GM19035 (cell line): ENCODE data around the gene MYH14.

ENCODE experiments used
- ATAC-seq: cut with Tn5 transposase; IDR thresholded peaks from one replicate; pipeline ENCODE4 v1.9.1; 2021; ENCODE audit not compliant: unreplicated experiment

The MYH14 gene

GRCh38 chr19:50287331-50287730 is 83.9 kb downstream of the MYH14 start:
- ATAC-seq = no peak

- no peak for ATAC-seq
Observed at GRCh38 chr19:50288954-50289353, 85.5 kb downstream of the MYH14 start.

- no peak for ATAC-seq
Observed at GRCh38 chr19:50290011-50290410, 86.6 kb downstream of the MYH14 start.

DNA sequence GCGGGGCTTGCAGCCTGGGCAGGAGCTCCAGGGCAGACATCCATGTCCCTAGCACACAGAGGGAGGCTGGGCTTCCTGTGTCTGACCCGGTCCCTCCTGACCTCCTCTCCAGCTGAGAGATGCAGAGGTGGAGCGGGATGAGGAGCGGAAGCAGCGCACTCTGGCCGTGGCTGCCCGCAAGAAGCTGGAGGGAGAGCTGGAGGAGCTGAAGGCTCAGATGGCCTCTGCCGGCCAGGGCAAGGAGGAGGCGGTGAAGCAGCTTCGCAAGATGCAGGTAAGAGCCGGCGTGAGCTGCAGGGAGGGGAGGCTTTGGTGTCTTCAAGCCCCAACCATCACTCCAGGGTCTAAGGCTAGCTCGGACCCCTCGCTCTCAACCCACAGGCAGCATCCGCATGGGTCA is 87.4 kb downstream of the MYH14 start:
- no peak for ATAC-seq

DNA sequence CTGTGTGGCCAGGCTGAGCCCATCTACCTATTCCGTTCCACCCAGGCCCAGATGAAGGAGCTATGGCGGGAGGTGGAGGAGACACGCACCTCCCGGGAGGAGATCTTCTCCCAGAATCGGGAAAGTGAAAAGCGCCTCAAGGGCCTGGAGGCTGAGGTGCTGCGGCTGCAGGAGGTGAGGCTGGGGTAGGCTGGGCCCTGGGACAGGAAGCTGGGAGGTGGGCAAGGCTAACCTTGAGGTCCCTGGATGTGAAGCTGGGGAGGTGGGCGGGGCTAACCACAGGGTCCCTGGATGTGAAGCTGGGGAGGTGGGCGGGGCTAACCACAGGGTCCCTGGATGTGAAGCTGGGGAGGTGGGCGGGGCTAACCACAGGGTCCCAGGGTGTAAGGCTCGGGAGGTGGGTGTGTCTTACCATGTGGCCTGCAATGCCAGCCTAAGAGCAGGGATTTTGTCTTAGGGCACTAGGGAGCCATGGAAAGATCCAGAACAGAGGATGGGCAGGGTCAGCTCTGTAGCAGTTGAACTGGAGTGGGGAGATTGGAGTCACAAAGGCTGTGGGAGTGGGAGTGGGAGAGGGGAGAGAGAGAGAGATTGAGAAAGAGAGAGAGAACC is 88.9 kb downstream of the MYH14 start:
- ATAC-seq = no peak

DNA sequence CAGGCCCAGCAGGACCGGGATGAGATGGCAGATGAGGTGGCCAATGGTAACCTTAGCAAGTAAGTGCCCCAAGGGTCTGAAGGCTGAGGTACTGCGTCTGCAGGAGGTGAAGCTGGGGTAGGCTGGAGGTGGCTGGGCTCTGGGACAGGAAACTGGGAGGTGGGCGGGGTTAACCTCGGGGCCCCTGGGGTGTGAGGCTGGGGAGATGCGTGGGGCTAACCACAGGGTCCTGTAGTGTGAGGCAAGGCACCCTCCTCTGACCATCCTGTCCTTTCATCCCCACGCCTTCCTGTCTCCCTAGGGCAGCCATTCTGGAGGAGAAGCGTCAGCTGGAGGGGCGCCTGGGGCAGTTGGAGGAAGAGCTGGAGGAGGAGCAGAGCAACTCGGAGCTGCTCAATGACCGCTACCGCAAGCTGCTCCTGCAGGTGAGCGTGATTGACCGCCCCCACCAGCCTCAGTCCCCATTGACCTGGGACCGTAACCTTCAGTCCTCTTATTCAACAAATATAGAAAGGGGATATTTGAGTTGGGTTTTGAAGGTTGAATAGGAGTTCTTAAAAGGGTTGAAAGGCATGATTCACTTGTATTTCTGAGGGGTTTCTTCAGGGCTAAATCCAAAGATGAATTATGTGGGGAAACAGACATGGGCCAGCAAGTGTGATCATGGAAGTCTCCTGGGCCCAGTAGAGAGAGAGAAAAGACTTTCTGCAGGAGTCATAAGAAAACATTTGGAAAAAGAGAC is 90.0 kb downstream of the MYH14 start:
- ATAC-seq = no peak

- no peak for ATAC-seq
Observed at GRCh38 chr19:50300051-50300450, 96.6 kb downstream of the MYH14 start.

- ATAC-seq = no peak
Observed at GRCh38 chr19:50300814-50301606, 97.6 kb downstream of the MYH14 start.

GRCh38 chr19:50301607-50301971 is 98.2 kb downstream of the MYH14 start:
- no peak for ATAC-seq

DNA sequence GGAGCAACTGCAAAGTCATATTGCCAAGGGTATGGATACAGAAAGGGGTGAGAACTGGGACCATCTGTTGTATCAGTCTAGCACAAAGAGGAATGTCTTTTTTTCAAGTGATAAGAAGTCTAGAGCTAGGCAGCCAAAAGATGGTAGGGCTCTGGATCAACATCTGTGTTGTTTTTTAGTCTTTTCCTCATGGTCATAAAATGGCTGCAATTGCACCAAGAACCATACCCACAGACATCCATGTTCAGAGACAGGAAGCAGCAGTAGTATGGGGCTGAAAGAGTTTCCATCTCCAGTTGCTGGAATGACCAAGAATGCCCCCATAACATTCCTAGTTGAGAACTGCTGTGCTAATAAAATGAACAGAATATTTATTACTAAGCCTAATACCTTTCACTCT is 100.1 kb downstream of the MYH14 start:
- ATAC-seq = no peak

DNA sequence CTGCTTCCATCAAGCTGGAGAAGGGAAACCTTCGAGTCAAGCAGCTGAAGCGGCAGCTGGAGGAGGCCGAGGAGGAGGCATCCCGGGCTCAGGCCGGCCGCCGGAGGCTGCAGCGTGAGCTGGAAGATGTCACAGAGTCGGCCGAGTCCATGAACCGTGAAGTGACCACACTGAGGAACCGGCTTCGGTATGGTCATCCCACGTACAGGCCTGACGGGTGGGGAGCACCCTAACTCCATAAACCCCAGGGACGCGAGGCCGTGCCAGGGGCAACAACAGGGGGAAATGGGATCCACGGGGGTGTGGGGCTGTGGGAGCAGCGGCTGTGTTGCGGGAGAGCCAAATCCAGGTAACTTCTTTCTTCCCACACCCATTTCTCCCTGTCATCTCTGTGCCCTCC is 105.6 kb downstream of the MYH14 start:
- ATAC-seq = no peak

DNA sequence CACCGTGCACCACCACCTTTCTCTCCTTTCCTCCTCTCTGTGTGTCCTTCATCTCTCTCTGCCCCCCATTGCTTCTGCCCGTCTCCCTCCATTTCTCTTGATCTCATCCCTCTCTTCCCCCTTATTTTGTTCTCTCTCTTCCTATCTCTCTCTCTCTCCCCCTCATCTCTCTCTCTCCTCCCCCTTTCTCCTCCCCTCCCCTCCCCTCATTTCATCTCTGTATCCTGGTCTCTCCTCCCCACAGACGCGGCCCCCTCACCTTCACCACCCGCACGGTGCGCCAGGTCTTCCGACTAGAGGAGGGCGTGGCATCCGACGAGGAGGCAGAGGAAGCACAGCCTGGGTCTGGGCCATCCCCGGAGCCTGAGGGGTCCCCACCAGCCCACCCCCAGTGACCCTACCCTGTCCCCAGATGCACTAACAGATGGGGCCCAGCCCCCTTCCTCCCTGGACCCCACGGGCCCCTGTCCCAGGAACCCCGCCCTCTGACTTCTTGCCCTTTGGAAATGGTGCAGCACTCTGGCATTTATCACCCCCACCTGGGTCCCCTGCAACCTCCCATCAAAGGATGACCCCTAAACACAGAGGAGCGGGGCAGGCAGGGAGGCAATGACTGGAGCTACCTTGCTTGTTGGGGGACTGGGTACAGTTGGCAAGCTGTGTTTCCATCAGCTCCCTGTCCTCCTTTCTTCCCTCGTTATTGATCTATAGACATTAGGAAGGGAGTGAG is 106.1 kb downstream of the MYH14 start:
- ATAC-seq = no peak

- no peak for ATAC-seq
Observed at GRCh38 chr19:50310759-50311465, 107.5 kb downstream of the MYH14 start.

- no peak for ATAC-seq
Observed at GRCh38 chr19:50311723-50312635, 108.6 kb downstream of the MYH14 start.

DNA sequence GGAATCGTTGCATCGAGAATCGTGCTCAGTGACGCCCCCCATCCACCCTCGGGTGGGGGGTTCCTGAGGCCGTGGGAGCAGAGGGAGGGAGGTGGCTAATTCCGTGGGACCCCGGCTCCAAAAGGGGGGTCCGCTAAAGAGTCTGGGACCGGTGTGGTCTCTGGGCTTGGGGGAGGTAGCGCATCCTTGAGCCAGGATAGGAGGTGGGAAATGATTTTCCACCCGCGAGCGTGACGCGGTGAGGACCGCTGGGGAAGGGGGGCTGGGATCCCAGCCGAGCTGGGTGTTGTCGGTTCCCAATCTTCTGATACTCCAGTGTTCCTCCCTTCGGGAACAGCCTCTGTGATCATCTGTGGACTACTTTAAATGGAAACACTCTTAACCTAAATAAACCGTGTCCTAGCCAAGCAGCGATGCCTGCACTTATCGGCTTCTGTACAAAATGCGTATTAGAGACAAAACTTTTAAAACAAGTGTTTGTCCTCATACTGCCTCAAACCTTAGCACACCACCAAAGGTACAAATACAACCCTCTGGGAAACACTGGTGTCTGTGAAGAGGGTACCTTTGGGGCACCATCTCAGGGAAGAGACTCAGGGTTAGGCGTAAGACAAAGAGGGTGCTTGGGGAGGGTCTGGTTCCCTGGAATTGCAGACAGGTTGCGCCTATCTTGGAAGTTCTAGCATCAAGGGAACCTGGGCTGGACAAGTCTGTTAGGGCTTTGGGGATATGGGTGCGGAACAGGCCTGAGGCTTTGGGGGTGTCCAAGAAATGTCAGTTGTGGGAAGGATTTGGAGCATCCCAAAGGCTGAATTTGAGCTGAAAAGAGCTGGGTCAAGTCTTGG is 109.8 kb downstream of the MYH14 start:
- no peak for ATAC-seq

- ATAC-seq = no peak
Observed at GRCh38 chr19:50313812-50314536, 110.6 kb downstream of the MYH14 start.

GRCh38 chr19:50314724-50315708 is 111.6 kb downstream of the MYH14 start:
- ATAC-seq = no peak
